Chondrocyte (in vitro differentiated cells): ENCODE data around the gene RNF214. TPM values are rescaled to one million over a fixed set of nuclear protein-coding genes. Genes with fewer than 3 reads are reported as not detected.

Source experiments
- DNase-seq: peaks from one replicate; pipeline ENCODE4 v3.0.0; 2021; ENCODE audit warnings: mixed read lengths, low spot score
- H3K27ac Mint-ChIP-seq: one replicate; pipeline ENCODE4 v1.8.0; 2021; ENCODE audit warnings: mild to moderate bottlenecking, moderate library complexity, mixed read lengths; ENCODE audit not compliant: unreplicated experiment
- H3K27me3 Mint-ChIP-seq: 2 replicates; pipeline ENCODE4 v1.8.0; 2021; ENCODE audit warnings: low read depth, mixed read lengths
- H3K36me3 Mint-ChIP-seq: 2 replicates; pipeline ENCODE4 v1.8.0; 2021; ENCODE audit warnings: low read depth, mixed read lengths
- H3K4me1 Mint-ChIP-seq: 2 replicates; pipeline ENCODE4 v1.8.0; 2021; ENCODE audit warnings: low read depth, mild to moderate bottlenecking, mixed read lengths
- H3K4me3 Mint-ChIP-seq: one replicate; pipeline ENCODE4 v1.8.0; 2021; ENCODE audit warnings: mild to moderate bottlenecking, moderate library complexity, mixed read lengths; ENCODE audit not compliant: unreplicated experiment
- H3K9me3 Mint-ChIP-seq: 2 replicates; pipeline ENCODE4 v1.8.0; 2021; ENCODE audit warnings: low read depth, mixed read lengths
- CTCF ChIP-seq: fragments of 200-600 bp; sonication (generic); IDR thresholded peaks from 2 replicates; pipeline ENCODE4 v1.5.0; 2021; ENCODE audit warnings: antibody characterized with exemption, mild to moderate bottlenecking, moderate library complexity
- total RNA-seq: library from RNA; stranded (reverse); gene quantifications from 3 replicates; pipeline ENCODE4 v1.2.1, GENCODE V29; 2021

RNF214 gene
- total RNA-seq, 1 donor from 2014 or later: 24.7 TPM

- Mint-ChIP-seq H3K27ac (peak overlapping the region; percentile 34), H3K4me1 (peaks cover 32% of the 10 kb centered on the region), H3K4me3 (no peak overlapping the region), H3K36me3 (peaks cover 29% of the 10 kb centered on the region), H3K27me3 (no peaks in the 10 kb centered on the region), H3K9me3 (no peaks in the 10 kb centered on the region)
- no peak for DNase-seq
- no peak for TF ChIP-seq CTCF
Measured at GRCh38 chr11:117214404-117215110, 17.9 kb upstream of the RNF214 start.

- no peaks in the 10 kb centered on the region for H3K9me3 Mint-ChIP-seq
- no peaks in the 10 kb centered on the region for H3K27me3 Mint-ChIP-seq
- peak overlapping the region; percentile 95 for H3K27ac Mint-ChIP-seq
- peak; percentile 38 for DNase-seq
- H3K36me3 Mint-ChIP-seq: peaks cover 28% of the 10 kb centered on the region
- H3K4me1 Mint-ChIP-seq: peaks cover 55% of the 10 kb centered on the region
- no peak for TF ChIP-seq CTCF
- peak overlapping the region; percentile 41 for H3K4me3 Mint-ChIP-seq
Measured at GRCh38 chr11:117217141-117218084, 15.1 kb upstream of the RNF214 start.

- H3K36me3 Mint-ChIP-seq: peaks cover 24% of the 10 kb centered on the region
- peak overlapping the region; percentile 95 for H3K27ac Mint-ChIP-seq
- TF ChIP-seq CTCF: no peak
- H3K4me1 Mint-ChIP-seq: peaks cover 62% of the 10 kb centered on the region
- H3K4me3 Mint-ChIP-seq: peak overlapping the region; percentile 41
- no peaks in the 10 kb centered on the region for H3K9me3 Mint-ChIP-seq
- no peak for DNase-seq
- H3K27me3 Mint-ChIP-seq: no peaks in the 10 kb centered on the region
Measured at GRCh38 chr11:117218133-117218915, 14.1 kb upstream of the RNF214 start.

GRCh38 chr11:117219001-117219400 lies 13.5 kb upstream of the RNF214 start:
- Mint-ChIP-seq H3K36me3 (peaks cover 20% of the 10 kb centered on the region), H3K4me3 (no peak overlapping the region), H3K27me3 (no peaks in the 10 kb centered on the region), H3K4me1 (peaks cover 62% of the 10 kb centered on the region), H3K27ac (peak overlapping the region; percentile 36), H3K9me3 (no peaks in the 10 kb centered on the region)
- no peak for TF ChIP-seq CTCF
- peak; percentile 60 for DNase-seq

- Mint-ChIP-seq H3K4me3 (no peak overlapping the region), H3K9me3 (no peaks in the 10 kb centered on the region), H3K36me3 (peaks cover 16% of the 10 kb centered on the region), H3K27me3 (no peaks in the 10 kb centered on the region), H3K4me1 (peaks cover 62% of the 10 kb centered on the region), H3K27ac (no peak overlapping the region)
- peak; percentile 78 for DNase-seq
- TF ChIP-seq CTCF: no peak
Measured at GRCh38 chr11:117219455-117219854, 13.0 kb upstream of the RNF214 start.
